Kidney capillary endothelial cell (primary cell): ENCODE measurements around the gene ITM2B.
"Not testable (repeated sequence)": the region's sequence is repeated elsewhere in the genome, so short reads cannot be mapped to it uniquely, and the experiment has no call there.

Experiments
- DNase-seq: peaks from one replicate; pipeline ENCODE4 v3.0.0-alpha.2; 2018; ENCODE audit warnings: low spot score

ITM2B gene

GRCh38 chr13:48224701-48225100 is 8.3 kb upstream of the ITM2B start:
- DNase-seq: no peak

- no peak for DNase-seq
Observed at GRCh38 chr13:48230541-48230940, 2.5 kb upstream of the ITM2B start.

GRCh38 chr13:48231080-48231479 is 1.9 kb upstream of the ITM2B start:
- DNase-seq: no peak

GRCh38 chr13:48231933-48232332 is 1.1 kb upstream of the ITM2B start:
- no peak for DNase-seq

- no peak for DNase-seq
Observed at GRCh38 chr13:48232420-48233045, 473 bp upstream of the ITM2B start.

- no peak for DNase-seq
Observed at GRCh38 chr13:48233889-48234488, 983 bp downstream of the ITM2B start.

- DNase-seq: peak; percentile 26
Observed at GRCh38 chr13:48234566-48235340, 1.7 kb downstream of the ITM2B start.

- peak; percentile 31 for DNase-seq
Observed at GRCh38 chr13:48235341-48236135, 2.5 kb downstream of the ITM2B start.

- DNase-seq: no peak
Observed at GRCh38 chr13:48236528-48237353, 3.7 kb downstream of the ITM2B start.

- DNase-seq: not testable (repeated sequence)
Observed at GRCh38 chr13:48239369-48239768, 6.4 kb downstream of the ITM2B start.

GRCh38 chr13:48241651-48242050 is 8.6 kb downstream of the ITM2B start:
- DNase-seq: no peak

GRCh38 chr13:48242677-48243076 is 9.7 kb downstream of the ITM2B start:
- DNase-seq: no peak

GRCh38 chr13:48244159-48244558 is 11.2 kb downstream of the ITM2B start:
- no peak for DNase-seq

- no peak for DNase-seq
Observed at GRCh38 chr13:48246102-48246501, 13.1 kb downstream of the ITM2B start.

- DNase-seq: no peak
Observed at GRCh38 chr13:48249018-48249417, 16.0 kb downstream of the ITM2B start.

GRCh38 chr13:48251611-48252081 is 18.6 kb downstream of the ITM2B start:
- DNase-seq: no peak

GRCh38 chr13:48252176-48252575 is 19.2 kb downstream of the ITM2B start:
- no peak for DNase-seq

- no peak for DNase-seq
Observed at GRCh38 chr13:48253849-48254248, 20.8 kb downstream of the ITM2B start.

- no peak for DNase-seq
Observed at GRCh38 chr13:48255090-48255489, 22.1 kb downstream of the ITM2B start.

- DNase-seq: no peak
Observed at GRCh38 chr13:48255954-48256353, 22.9 kb downstream of the ITM2B start.

- no peak for DNase-seq
Observed at GRCh38 chr13:48258002-48258401, 25.0 kb downstream of the ITM2B start.
